Bronchial epithelial cell (primary cell): ENCODE results near the gene CA7. TPM values are rescaled to one million over a fixed set of nuclear protein-coding genes. Genes with fewer than 3 reads are reported as not detected.
A peak's percentile ranks its signal among the peaks of the same experiment; 100 is the strongest.

Source experiments
- DNase-seq: peaks from one replicate; pipeline ENCODE4 v3.0.0-alpha.2; 2010; ENCODE audit warnings: low read depth
- FAIRE-seq: peaks from 2 replicates; lab custom pipeline; 2011; peaks lifted over from hg19 to GRCh38; lab: Jason Lieb, UNC
- H3K27me3 ChIP-seq: 2 replicates; pipeline ENCODE4 v1.5.1; 2011; ENCODE audit warnings: low read length; ENCODE audit not compliant: control insufficient read depth, insufficient read depth
- H3K36me3 ChIP-seq: 2 replicates; pipeline ENCODE4 v1.5.1; 2011; ENCODE audit warnings: low read length; ENCODE audit not compliant: control insufficient read depth, insufficient read depth
- H3K4me3 ChIP-seq: 2 replicates; pipeline ENCODE4 v1.5.1; 2011; ENCODE audit warnings: mild to moderate bottlenecking, low read depth, low read length, control low read depth
- CTCF ChIP-seq: IDR thresholded peaks from 2 replicates; pipeline ENCODE4 v1.5.1; 2011; ENCODE audit warnings: mild to moderate bottlenecking, moderate library complexity, low read length, control low read depth, inconsistent platforms; ENCODE audit not compliant: insufficient read depth, severe bottlenecking
- total RNA-seq: library from RNA; depleted of rRNA; stranded (reverse); fragments of >200 nt; gene quantifications from 2 replicates; pipeline ENCODE4 v1.2.1, GENCODE V29; 2014

CA7 gene
- total RNA-seq, 1 donor from 2014 or later, result not detected

GRCh38 chr16:66857437-66857836 is 13.2 kb downstream of the CA7 start:
- Histone ChIP-seq H3K27me3 (no peaks in the 10 kb centered on the region), H3K4me3 (no peak overlapping the region), H3K36me3 (no peaks in the 10 kb centered on the region)
- FAIRE-seq, result peak; percentile 43
- no peak for DNase-seq
- no peak for TF ChIP-seq CTCF

GRCh38 chr16:66858740-66859396 is 14.7 kb downstream of the CA7 start:
- DNase-seq, result peak; percentile 42
- no peak overlapping the region for H3K4me3 ChIP-seq
- FAIRE-seq, result no peak
- H3K36me3 ChIP-seq, result no peaks in the 10 kb centered on the region
- no peaks in the 10 kb centered on the region for H3K27me3 ChIP-seq
- no peak for TF ChIP-seq CTCF

DNA sequence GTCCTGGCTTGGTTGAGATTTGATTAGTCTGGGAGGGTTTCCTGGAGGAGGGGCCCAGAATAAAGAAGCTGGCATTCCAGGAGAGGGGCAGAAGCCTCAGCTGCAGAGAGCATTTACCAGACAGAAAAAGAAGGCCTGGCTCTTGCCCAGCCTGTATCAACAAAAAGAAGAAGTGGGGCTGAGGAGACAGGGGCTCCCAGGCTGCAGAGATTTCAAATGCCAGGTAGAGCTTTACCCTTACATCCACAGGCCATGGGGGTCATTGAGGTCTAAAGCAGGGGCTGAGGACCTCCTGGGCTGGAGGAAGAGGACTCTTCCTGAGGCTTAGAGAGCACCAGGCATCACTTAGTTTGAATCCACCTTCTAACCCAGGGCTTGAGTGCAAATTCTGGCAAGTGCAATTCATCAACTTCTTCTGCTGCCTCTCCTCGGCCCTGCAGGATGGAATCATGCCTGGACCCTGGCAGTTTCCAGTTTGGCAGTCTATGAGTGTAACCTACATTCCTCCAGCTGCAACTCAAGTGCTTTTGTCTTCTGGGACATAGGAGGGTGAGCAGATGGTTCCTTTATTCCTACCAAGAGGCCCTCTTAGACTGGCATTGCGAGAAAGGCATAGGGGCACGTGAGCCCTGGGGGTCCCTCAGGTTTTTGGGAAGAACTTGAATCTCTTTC is 15.3 kb downstream of the CA7 start:
- no peak for TF ChIP-seq CTCF

GRCh38 chr16:66862023-66862520 is 17.9 kb downstream of the CA7 start:
- Histone ChIP-seq H3K4me3 (no peak overlapping the region), H3K27me3 (no peaks in the 10 kb centered on the region), H3K36me3 (no peaks in the 10 kb centered on the region)
- no peak for TF ChIP-seq CTCF
- FAIRE-seq (no peak), DNase-seq (no peak)

More for the DNA sequence above, 15.3 kb downstream of the CA7 start:
- Histone ChIP-seq H3K36me3 (no peaks in the 10 kb centered on the region), H3K4me3 (no peak overlapping the region), H3K27me3 (no peaks in the 10 kb centered on the region)
- no peak for FAIRE-seq
- no peak for DNase-seq

DNA sequence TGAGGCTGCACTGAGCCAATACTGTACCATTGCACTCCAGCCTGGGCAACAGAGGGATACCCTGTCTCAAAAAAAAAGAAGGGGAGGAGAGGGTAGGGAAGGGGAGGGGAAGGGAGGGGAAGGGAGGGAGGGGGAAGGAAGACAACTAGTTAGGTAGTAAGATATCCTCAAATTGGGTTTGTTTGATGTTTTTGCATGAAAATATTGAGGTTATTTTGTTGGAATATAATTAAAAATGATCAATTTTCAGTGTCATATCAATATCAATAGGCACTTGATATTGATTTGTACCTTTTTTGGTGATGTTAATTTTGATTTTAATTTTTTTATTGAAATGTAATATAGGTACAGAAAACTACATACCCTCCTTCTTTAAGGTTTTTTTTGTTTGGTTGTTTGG is 19.5 kb downstream of the CA7 start:
- no peak for TF ChIP-seq CTCF
- H3K36me3 ChIP-seq, result no peaks in the 10 kb centered on the region

More for the DNA sequence above, 19.5 kb downstream of the CA7 start:
- Histone ChIP-seq H3K4me3 (no peak overlapping the region), H3K27me3 (no peaks in the 10 kb centered on the region)
- no peak for FAIRE-seq
- DNase-seq, result no peak
